ENCODE results near the gene RB1.

RB1 gene

DNA sequence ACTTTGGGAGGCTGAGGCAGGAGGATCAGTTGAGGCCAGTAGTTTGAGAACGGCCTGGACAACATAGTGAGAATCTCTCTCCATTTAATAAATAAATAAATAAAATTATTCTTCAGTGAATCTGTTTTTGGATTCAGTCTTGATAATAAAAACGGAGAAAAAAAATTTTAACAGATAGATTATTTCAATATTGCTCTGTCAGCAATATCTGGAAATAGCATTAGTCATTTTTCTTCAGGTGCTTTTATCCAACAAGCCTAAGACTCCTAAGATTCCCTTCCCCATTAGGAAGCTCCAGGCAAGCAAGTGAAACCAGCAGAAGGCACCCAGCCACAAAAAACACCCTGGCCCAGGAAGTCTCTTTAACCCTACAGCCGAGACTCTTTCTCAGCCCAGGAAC lies 130.6 kb downstream of the RB1 start:
- H4K20me1 ChIP-seq (ENCODE audit: insufficient read depth): no peaks in the 10 kb centered on the region
- H3K4me2 ChIP-seq: no peak overlapping the region
- H3K4me1 ChIP-seq (ENCODE audit: low read depth, poor library complexity, severe bottlenecking): no peaks in the 10 kb centered on the region
- TF ChIP-seq, protein P1, sequence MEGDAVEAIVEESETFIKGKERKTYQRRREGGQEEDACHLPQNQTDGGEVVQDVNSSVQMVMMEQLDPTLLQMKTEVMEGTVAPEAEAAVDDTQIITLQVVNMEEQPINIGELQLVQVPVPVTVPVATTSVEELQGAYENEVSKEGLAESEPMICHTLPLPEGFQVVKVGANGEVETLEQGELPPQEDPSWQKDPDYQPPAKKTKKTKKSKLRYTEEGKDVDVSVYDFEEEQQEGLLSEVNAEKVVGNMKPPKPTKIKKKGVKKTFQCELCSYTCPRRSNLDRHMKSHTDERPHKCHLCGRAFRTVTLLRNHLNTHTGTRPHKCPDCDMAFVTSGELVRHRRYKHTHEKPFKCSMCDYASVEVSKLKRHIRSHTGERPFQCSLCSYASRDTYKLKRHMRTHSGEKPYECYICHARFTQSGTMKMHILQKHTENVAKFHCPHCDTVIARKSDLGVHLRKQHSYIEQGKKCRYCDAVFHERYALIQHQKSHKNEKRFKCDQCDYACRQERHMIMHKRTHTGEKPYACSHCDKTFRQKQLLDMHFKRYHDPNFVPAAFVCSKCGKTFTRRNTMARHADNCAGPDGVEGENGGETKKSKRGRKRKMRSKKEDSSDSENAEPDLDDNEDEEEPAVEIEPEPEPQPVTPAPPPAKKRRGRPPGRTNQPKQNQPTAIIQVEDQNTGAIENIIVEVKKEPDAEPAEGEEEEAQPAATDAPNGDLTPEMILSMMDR (conservative IDR thresholded peaks at IDR 0.05; ENCODE audit: low read depth, low read length): no peak
- H3K79me2 ChIP-seq (ENCODE audit: insufficient read depth, low read depth): no peaks in the 10 kb centered on the region
- H3K4me3 ChIP-seq (IDR thresholded peaks at IDR 0.05; ENCODE audit: insufficient read depth, low read depth, low read length): no peak overlapping the region
- no peaks in the 10 kb centered on the region for H3K36me3 ChIP-seq (ENCODE audit: insufficient read depth)
- no peak overlapping the region for H2AFZ ChIP-seq (ENCODE audit: low read depth)
- H3K27me3 ChIP-seq (ENCODE audit: insufficient read depth, low read depth): no peaks in the 10 kb centered on the region
- H3K9ac ChIP-seq: no peak overlapping the region
- H3K27ac ChIP-seq: no peak overlapping the region

DNA sequence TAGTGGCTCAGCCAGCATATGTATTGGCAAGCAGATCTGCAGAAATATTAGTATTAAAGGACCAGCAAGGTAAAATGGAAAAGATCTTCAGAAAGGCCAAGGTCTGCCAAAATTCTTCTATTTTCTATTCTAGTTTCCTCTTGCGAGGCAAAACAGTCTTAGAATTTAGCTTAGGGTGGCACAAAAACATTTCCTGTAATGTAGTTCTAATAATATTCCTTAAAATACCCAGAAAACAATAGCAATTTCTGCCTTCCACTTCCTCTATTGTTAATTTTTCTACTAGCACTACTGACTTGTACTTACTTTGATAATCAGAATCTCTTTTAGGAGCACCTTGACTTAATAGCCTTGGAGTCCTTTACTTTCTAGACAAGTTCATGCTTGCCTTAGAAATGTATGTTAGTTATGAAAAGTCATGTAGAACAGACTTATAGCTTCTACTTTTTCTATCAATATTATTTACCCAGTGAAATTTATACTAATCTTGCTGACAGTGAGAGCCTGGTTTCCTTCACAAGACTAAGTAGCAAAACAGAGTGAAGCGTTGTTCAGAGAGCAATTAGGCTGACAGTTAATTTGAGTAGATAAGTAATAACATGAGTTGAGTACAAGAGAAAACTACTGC lies 133.2 kb downstream of the RB1 start:
- Histone ChIP-seq H3K36me3 (ENCODE audit: insufficient read depth) (no peaks in the 10 kb centered on the region), H2AFZ (ENCODE audit: low read depth) (no peak overlapping the region), H3K27me3 (ENCODE audit: insufficient read depth, low read depth) (no peaks in the 10 kb centered on the region), H3K4me3 (IDR thresholded peaks at IDR 0.05; ENCODE audit: insufficient read depth, low read depth, low read length) (no peak overlapping the region), H3K4me2 (no peak overlapping the region), H4K20me1 (ENCODE audit: insufficient read depth) (no peaks in the 10 kb centered on the region), H3K79me2 (ENCODE audit: insufficient read depth, low read depth) (no peaks in the 10 kb centered on the region), H3K27ac (no peak overlapping the region), H3K4me1 (ENCODE audit: low read depth, poor library complexity, severe bottlenecking) (no peaks in the 10 kb centered on the region), H3K9ac (no peak overlapping the region)
- TF ChIP-seq, protein P1 (conservative IDR thresholded peaks at IDR 0.05; ENCODE audit: low read depth, low read length): no peak

DNA sequence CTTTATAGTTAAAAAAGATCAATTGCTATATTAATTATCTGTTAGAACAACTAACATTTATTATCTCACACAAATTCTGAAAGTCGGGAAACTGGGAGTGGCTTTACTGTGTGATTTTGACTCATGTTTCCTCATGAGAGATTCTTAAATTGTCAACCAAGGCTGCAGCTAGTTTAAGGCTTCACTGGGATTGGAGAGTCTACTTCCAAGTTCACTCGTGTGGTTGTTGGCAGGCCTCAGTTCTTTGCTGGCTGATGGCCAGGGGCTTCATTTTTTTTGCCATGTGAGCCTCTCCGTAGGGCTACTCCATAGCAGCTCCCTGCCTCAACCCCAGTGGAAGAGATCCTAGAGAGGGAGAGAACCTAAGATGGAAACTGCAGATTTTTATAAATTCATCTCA lies 133.8 kb downstream of the RB1 start:
- Histone ChIP-seq H3K79me2 (ENCODE audit: insufficient read depth, low read depth) (no peaks in the 10 kb centered on the region), H3K4me1 (ENCODE audit: low read depth, poor library complexity, severe bottlenecking) (no peaks in the 10 kb centered on the region), H3K4me2 (no peak overlapping the region), H2AFZ (ENCODE audit: low read depth) (no peak overlapping the region), H4K20me1 (ENCODE audit: insufficient read depth) (no peaks in the 10 kb centered on the region), H3K9ac (no peak overlapping the region), H3K4me3 (IDR thresholded peaks at IDR 0.05; ENCODE audit: insufficient read depth, low read depth, low read length) (no peak overlapping the region), H3K27me3 (ENCODE audit: insufficient read depth, low read depth) (no peaks in the 10 kb centered on the region), H3K36me3 (ENCODE audit: insufficient read depth) (no peaks in the 10 kb centered on the region), H3K27ac (no peak overlapping the region)
- TF ChIP-seq, protein P1 (conservative IDR thresholded peaks at IDR 0.05; ENCODE audit: low read depth, low read length): no peak

DNA sequence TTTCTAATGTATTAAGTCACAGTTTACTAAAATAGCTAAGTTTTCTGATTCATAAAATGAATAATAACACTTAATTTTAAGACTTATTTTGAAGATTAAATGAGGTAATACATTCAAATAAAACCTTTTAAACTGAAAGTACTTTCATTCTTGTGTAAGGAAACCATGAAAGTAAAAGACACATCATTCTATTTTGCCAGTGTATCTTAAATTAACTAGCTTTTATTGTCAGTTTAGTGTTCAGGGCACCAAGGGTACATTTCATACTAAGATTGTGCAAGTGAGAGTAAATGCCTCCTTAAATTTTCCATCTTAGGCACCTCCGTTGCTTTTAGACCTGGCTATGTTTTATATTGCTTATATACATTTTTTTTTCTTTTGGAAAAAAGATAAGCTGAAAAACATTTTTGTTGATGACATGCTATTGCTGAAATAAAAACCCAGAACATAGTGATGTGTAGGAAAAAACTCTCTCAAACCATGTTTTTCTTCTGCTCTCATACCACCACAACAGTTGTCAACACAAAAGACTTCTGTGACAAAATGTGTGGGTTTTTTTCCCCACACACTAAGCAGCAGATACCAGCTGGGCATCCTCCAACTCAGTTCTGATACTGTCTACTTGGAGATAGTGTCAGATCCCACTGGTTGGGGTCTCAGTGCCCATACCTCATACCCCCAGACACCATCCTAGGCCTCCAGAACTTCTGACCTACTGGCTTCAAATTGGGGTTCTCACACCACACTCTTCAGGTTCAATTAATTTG lies 140.1 kb downstream of the RB1 start:
- H4K20me1 ChIP-seq (ENCODE audit: insufficient read depth): no peaks in the 10 kb centered on the region
- no peaks in the 10 kb centered on the region for H3K27me3 ChIP-seq (ENCODE audit: insufficient read depth, low read depth)
- H3K4me1 ChIP-seq (ENCODE audit: low read depth, poor library complexity, severe bottlenecking): no peaks in the 10 kb centered on the region
- H3K4me2 ChIP-seq: no peak overlapping the region
- H2AFZ ChIP-seq (ENCODE audit: low read depth): no peak overlapping the region
- no peak overlapping the region for H3K9ac ChIP-seq
- H3K27ac ChIP-seq: no peak overlapping the region
- H3K36me3 ChIP-seq (ENCODE audit: insufficient read depth): no peaks in the 10 kb centered on the region
- no peak overlapping the region for H3K4me3 ChIP-seq (IDR thresholded peaks at IDR 0.05; ENCODE audit: insufficient read depth, low read depth, low read length)
- no peaks in the 10 kb centered on the region for H3K79me2 ChIP-seq (ENCODE audit: insufficient read depth, low read depth)
- TF ChIP-seq, protein P1 (conservative IDR thresholded peaks at IDR 0.05; ENCODE audit: low read depth, low read length): no peak
